ENCODE data around the gene DAGLB. TPM values are rescaled to one million over a fixed set of nuclear protein-coding genes. Genes with fewer than 3 reads are reported as not detected.

The DAGLB gene
- total RNA-seq, 1 experiment from 2014 or later: 23.4 TPM

DNA sequence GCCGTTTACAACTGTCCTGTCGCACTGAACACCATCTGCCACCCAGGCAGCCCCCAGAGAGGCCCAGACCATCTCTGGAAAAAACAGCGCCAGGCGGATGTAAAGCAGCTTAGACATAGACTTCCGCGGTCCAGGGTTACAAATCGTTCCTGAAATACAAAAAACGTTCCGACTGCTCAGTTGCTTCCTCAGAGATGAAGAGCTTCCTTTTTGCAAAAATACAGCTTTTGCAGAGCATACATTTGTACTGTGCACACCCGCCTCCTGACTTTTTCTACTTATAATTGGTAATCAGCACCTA lies 11.4 kb downstream of the DAGLB start:
- Histone ChIP-seq H3K4me2 (ENCODE audit: low read length) (no peak overlapping the region), H4K20me1 (ENCODE audit: low read length) (0 out of 2 replicates have a peak, but pooled peaks cover 8% of the 10 kb centered on the region), H2AFZ (ENCODE audit: low read length) (no peak overlapping the region), H3K4me3 (ENCODE audit: low read length) (no peak overlapping the region), H3K9me2 (replicated peaks; ENCODE audit: low read length) (no peaks in the 10 kb centered on the region), H3K27me3 (ENCODE audit: low read length) (no peaks in the 10 kb centered on the region), H3K79me2 (ENCODE audit: low read length) (peaks cover 78% of the 10 kb centered on the region), H3F3A (ENCODE audit: low read length, unreplicated experiment) (peaks cover 9% of the 10 kb centered on the region), H3K4me1 (ENCODE audit: insufficient read depth, low read length) (peaks cover 12% of the 10 kb centered on the region; the same call in 1 of the 2 replicates), H3K9me3 (ENCODE audit: low read length) (no peaks in the 10 kb centered on the region), H3K36me3 (ENCODE audit: low read depth, low read length) (peaks cover 25% of the 10 kb centered on the region), H3K27ac (ENCODE audit: low read length) (no peak overlapping the region), H3K9ac (ENCODE audit: low read length) (no peak overlapping the region)
- CTCF ChIA-PET: interaction anchor here (1.0 kb wide), 1 partner anchor 439 kb away, joined by 5 read pairs; no protein-coding TSS in a partner anchor
- ATAC-seq (no peak), DNase-seq (no peak)
- intact Hi-C loops (cut with micrococcal nuclease): loop anchor here (5.0 kb wide), 3 partner anchors 44 to 579 kb away; partner anchors contain the start of gene CYTH3
- no peak for TF ChIP-seq EZH2 (IDR thresholded peaks at IDR 0.05; ENCODE audit: low read length, unreplicated experiment)
- TF ChIP-seq, protein P1, sequence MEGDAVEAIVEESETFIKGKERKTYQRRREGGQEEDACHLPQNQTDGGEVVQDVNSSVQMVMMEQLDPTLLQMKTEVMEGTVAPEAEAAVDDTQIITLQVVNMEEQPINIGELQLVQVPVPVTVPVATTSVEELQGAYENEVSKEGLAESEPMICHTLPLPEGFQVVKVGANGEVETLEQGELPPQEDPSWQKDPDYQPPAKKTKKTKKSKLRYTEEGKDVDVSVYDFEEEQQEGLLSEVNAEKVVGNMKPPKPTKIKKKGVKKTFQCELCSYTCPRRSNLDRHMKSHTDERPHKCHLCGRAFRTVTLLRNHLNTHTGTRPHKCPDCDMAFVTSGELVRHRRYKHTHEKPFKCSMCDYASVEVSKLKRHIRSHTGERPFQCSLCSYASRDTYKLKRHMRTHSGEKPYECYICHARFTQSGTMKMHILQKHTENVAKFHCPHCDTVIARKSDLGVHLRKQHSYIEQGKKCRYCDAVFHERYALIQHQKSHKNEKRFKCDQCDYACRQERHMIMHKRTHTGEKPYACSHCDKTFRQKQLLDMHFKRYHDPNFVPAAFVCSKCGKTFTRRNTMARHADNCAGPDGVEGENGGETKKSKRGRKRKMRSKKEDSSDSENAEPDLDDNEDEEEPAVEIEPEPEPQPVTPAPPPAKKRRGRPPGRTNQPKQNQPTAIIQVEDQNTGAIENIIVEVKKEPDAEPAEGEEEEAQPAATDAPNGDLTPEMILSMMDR (conservative IDR thresholded peaks at IDR 0.05; ENCODE audit: low read depth, low read length): no peak
- no peak for TF ChIP-seq EZH2phosphoT487 (IDR thresholded peaks at IDR 0.05; ENCODE audit: borderline replicate concordance, low read length)
- no TSS peak for BruUV-seq (replicated peaks)
- POLR2A ChIA-PET (ENCODE audit: unreplicated experiment): no interaction called here

DNA sequence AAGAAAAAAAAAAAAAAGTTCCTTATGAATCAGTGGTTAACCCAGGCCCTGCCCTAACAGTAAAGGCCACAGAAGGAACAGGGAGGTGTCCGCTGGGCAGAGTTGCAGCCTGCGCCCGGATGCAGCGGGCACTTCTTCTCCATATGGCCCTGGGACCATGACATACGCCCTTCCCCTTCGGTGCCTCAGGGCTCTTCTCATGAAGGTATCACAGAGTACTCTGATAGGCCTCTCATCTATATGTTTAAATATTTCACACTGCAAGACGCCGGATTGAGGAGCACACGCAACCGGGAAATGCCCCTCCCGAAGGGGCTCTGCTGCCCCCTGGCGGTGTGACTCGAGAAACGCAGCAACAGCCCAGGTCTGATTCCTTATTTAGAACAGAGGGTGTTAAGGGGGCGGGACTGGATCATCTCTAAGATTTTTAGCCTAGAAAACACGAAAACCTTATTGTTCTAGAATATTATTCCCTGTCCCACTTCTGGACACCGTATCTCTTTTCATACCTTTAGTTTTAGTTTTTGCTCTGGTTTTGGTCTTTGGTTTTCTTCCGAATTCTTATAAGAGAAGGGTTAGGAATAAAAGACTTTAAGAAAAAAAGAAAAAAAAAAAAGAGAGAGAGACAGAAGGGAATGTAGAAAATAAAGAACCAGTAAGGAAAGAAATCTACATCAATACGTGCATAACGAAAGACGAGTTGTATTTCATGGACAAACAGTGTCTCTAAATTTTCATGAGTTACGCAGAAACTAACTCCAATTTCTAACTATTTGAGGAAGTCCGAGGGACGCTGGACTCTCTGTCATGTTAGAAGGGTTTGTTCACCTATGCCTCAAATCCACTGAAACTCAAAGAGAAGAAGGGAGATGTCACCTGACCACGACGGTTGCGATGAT lies 12.0 kb downstream of the DAGLB start:
- Histone ChIP-seq H3K27ac (ENCODE audit: low read length) (no peak overlapping the region), H3K36me3 (ENCODE audit: low read depth, low read length) (peaks cover 25% of the 10 kb centered on the region), H3K4me1 (ENCODE audit: insufficient read depth, low read length) (peaks cover 12% of the 10 kb centered on the region; the same call in 1 of the 2 replicates), H3K4me3 (ENCODE audit: low read length) (no peak overlapping the region), H3K9me2 (replicated peaks; ENCODE audit: low read length) (no peaks in the 10 kb centered on the region), H3K79me2 (ENCODE audit: low read length) (peaks cover 75% of the 10 kb centered on the region), H3K4me2 (ENCODE audit: low read length) (no peak overlapping the region), H3K27me3 (ENCODE audit: low read length) (no peaks in the 10 kb centered on the region), H3K9ac (ENCODE audit: low read length) (no peak overlapping the region), H2AFZ (ENCODE audit: low read length) (no peak overlapping the region), H3F3A (ENCODE audit: low read length, unreplicated experiment) (peaks cover 9% of the 10 kb centered on the region), H4K20me1 (ENCODE audit: low read length) (0 out of 2 replicates have a peak, but pooled peaks cover 8% of the 10 kb centered on the region), H3K9me3 (ENCODE audit: low read length) (no peaks in the 10 kb centered on the region)
- TF ChIP-seq, protein P1 (conservative IDR thresholded peaks at IDR 0.05; ENCODE audit: low read depth, low read length): peak; percentile 96
- TF ChIP-seq EZH2phosphoT487 (IDR thresholded peaks at IDR 0.05; ENCODE audit: borderline replicate concordance, low read length) (no peak), EZH2 (IDR thresholded peaks at IDR 0.05; ENCODE audit: low read length, unreplicated experiment) (no peak)
- DNase-seq (peak; percentile 86), ATAC-seq (peak; percentile 89)
- POLR2A ChIA-PET (ENCODE audit: unreplicated experiment): no interaction called here
- CTCF ChIA-PET: interaction anchor here (1.0 kb wide), 1 partner anchor 439 kb away, joined by 5 read pairs; no protein-coding TSS in a partner anchor
- intact Hi-C loops (cut with micrococcal nuclease): loop anchor here (5.0 kb wide), 3 partner anchors 43 to 578 kb away; partner anchors contain the start of gene CYTH3
- TSS peak; percentile 24 for BruUV-seq (replicated peaks)

All from PC-3 (cell line).